ENCODE measurements around the gene CCDC85B. TPM values are rescaled to one million over a fixed set of nuclear protein-coding genes. Genes with fewer than 3 reads are reported as not detected.
"Not testable (repeated sequence)": the region's sequence is repeated elsewhere in the genome, so short reads cannot be mapped to it uniquely, and the experiment has no call there.

Gene CCDC85B
- total and polyA plus RNA-seq, 10 donors: 38.7 to 131 (median 51.3) TPM

DNA sequence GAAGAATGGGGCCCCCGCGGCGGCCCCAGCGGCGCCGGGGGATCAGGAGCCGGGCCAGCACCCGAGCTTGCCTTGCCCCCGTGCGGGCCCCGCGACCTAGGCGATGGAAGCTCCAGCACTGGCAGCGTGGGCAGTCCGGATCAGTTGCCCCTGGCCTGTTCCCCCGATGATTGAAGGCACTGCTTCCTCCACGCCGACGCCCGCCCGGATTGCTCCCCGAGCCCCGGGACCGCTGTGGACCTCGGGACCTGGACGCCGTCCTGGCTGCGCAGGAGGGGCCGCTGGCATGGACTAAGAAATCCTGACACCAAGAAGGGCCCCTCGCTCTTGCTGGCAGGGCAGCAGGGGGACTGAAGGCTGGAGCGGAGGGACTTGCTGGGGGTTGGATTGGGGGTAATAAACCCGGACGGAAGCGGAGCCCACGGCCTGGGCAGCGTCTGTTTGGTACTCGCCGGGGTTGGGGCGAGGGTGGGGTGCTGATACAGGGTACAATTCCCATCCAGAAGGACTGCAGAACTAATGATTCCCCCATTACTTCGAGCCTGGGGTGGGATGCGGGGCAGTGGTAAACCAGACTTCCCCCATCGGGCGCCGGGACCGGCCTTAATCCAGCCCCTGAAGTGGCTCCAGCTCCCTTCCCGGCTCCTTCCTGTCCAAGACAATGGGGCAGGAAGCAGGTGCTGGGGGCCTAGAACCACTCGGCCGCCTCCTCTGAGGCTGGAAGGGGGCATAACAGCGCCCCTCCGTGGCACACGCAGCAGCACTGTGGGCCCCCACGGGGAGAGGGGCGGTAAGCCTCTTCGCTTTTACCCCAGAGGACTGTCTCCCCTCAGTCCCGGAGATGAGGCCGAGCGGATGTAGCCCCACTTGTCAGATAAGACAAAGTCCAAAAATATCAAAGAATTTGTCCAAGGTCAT, 1.0 kb downstream of the CCDC85B start:
- H3K9me3 ChIP-seq: no peaks in the 10 kb centered on the region
- WGBS, 5 donors: 1 to 3% (median 2%) methylated on average over 46 to 57 of the region's 57 CpGs
- H3K4me3 ChIP-seq: peak overlapping the region; percentile 75 to 93 (median 88)
- H3K36me3 ChIP-seq: peaks cover 0 to 9% (median 3%) of the 10 kb centered on the region in 6 donors
- no peaks in the 10 kb centered on the region for H3K27me3 ChIP-seq (replicated peaks in 1 of 7)
- TF ChIP-seq POLR2A (IDR thresholded peaks at IDR 0.05) (peak in 2 of 3 donors; percentile 48 to 61), POLR2AphosphoS5 (IDR thresholded peaks at IDR 0.05) (peak; percentile 80 to 89 (median 83))
- TF ChIP-seq, protein P1, sequence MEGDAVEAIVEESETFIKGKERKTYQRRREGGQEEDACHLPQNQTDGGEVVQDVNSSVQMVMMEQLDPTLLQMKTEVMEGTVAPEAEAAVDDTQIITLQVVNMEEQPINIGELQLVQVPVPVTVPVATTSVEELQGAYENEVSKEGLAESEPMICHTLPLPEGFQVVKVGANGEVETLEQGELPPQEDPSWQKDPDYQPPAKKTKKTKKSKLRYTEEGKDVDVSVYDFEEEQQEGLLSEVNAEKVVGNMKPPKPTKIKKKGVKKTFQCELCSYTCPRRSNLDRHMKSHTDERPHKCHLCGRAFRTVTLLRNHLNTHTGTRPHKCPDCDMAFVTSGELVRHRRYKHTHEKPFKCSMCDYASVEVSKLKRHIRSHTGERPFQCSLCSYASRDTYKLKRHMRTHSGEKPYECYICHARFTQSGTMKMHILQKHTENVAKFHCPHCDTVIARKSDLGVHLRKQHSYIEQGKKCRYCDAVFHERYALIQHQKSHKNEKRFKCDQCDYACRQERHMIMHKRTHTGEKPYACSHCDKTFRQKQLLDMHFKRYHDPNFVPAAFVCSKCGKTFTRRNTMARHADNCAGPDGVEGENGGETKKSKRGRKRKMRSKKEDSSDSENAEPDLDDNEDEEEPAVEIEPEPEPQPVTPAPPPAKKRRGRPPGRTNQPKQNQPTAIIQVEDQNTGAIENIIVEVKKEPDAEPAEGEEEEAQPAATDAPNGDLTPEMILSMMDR (IDR thresholded peaks at IDR 0.05 in 8 of 11, conservative IDR thresholded peaks at IDR 0.05 in 3 of 11): peak in 8 of 11 experiments; percentile 13 to 48 (median 29)
- intact Hi-C loops (cut with DNase I; ENCODE audit: low total_unique reads): no loop called here
- peaks cover 50 to 80% (median 66%) of the 10 kb centered on the region in 6 donors for H3K4me1 ChIP-seq
- H3K27ac ChIP-seq: peak overlapping the region; percentile 92 to 99 (median 96)
- peak; percentile 90 for DNase-seq

DNA sequence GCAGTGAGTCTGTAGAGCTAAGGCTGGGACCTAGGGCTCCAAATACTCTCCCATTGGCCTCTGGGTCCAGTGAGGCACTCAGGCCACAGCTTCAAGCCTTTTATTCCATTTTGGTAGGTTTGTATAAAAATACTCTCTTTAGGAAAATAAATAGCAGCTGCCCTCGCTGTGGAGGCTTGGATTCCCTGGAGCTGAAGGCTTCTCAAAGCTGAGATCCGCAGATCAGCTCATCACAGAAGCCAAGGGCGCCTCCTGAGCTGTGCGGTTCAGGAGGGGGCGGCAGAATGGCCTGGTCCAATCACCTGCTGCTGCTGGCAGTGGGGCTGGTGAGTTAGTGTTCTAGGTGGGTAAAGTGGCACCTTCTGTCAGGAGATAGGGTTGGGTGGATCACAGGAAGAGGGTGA, 1.7 kb downstream of the CCDC85B start:
- H3K36me3 ChIP-seq; H3K9me3 ChIP-seq; intact Hi-C loops (cut with DNase I; ENCODE audit: low total_unique reads); DNase-seq; H3K27me3 ChIP-seq (replicated peaks in 1 of 7): not testable (repeated sequence)
- Histone ChIP-seq H3K4me1 (peaks cover 45 to 74% (median 61%) of the 10 kb centered on the region in 6 donors), H3K4me3 (peak overlapping the region; percentile 75 to 93 (median 88)), H3K27ac (peak overlapping the region; percentile 92 to 99 (median 96))
- 42 to 60% (median 53%) methylated on average over 5 of the region's 5 CpGs for WGBS, 5 donors

DNA sequence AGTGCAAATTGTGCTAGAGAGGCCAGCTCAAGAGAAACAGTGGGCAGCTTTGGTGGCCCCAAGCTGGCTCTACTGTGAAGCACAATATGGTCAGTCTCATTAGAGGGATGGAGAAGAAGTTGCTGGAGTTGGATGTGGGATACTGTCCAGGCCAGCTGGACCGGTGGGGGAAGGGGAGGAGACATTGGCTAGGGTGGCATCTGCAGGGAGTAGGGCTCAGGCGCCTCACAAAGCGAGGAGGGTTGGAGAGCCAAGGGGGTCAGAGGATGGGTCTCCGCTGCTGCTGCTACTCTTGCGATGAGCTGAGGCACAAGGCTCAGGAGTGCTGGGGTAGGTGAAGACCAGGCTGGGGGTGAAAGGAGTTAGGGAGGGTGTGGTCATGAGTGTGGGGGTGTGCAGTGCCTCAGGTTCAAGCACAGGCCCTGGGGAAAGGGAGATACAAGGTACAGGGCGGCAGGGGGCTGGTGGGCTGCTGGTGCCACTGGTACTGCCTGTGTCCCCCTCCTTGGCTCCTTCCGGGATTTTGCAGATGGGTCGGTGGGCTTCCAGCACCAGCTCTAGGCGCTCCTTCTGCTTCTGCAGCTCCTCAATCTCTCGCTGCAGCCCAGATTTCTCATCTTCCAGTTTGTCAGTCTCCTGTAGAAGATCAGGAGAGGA, 2.3 kb downstream of the CCDC85B start:
- Histone ChIP-seq H3K9me3 (no peaks in the 10 kb centered on the region), H3K36me3 (no peaks in the 10 kb centered on the region), H3K4me1 (peaks cover 39 to 67% (median 55%) of the 10 kb centered on the region in 6 donors), H3K27ac (peak overlapping the region; percentile 92 to 99 (median 96)), H3K27me3 (replicated peaks in 1 of 7) (no peaks in the 10 kb centered on the region), H3K4me3 (peak overlapping the region in 6 of 8 donors; percentile 75 to 93 (median 88))
- DNase-seq: peak; percentile 81
- TF ChIP-seq POLR2A (IDR thresholded peaks at IDR 0.05) (no peak), POLR2AphosphoS5 (IDR thresholded peaks at IDR 0.05) (no peak)
- TF ChIP-seq, protein P1 (IDR thresholded peaks at IDR 0.05 in 8 of 11, conservative IDR thresholded peaks at IDR 0.05 in 3 of 11): no peak
- 60 to 76% (median 71%) methylated on average over 10 of the region's 10 CpGs for WGBS, 5 donors
- intact Hi-C loops (cut with DNase I; ENCODE audit: low total_unique reads): no loop called here

DNA sequence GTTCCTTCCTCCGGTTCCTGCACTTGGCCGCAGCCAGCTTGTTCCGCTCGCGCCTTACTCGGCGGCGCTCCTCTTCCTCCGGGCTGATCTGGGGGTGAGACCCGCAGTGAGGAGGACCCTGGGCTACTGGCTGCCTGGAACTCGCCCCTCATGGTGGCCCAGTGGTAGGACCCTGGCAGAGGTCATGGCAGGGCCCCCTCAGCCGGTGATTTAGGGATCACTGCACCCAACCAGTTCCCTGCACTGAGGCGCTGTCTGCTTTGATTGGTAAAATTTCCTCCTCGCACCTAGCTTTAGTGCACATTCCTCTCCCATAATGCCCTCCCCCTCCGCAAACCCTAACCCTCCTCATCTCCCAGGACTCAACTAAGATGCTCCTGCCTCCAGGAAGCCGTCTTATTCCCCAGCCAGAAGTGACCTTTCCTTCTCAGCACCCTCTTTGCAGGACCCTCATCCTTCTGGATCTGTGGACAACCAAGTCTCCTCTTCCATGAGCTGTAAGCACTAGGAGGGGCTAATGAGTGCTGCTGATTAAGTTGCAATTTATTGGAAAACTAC, 3.6 kb downstream of the CCDC85B start:
- peak; percentile 82 to 87 (median 86) for TF ChIP-seq POLR2AphosphoS5 (IDR thresholded peaks at IDR 0.05)
- no peak for TF ChIP-seq POLR2A (IDR thresholded peaks at IDR 0.05)
- DNase-seq: peak; percentile 95
- Histone ChIP-seq H3K4me3 (peak overlapping the region in 7 of 8 donors; percentile 16 to 90 (median 31)), H3K9me3 (no peaks in the 10 kb centered on the region), H3K27me3 (replicated peaks in 1 of 7) (peaks cover 0 to 7% (median 2%) of the 10 kb centered on the region in 7 donors), H3K36me3 (no peaks in the 10 kb centered on the region), H3K4me1 (peaks cover 37 to 67% (median 53%) of the 10 kb centered on the region in 6 donors), H3K27ac (peak overlapping the region; percentile 85 to 99 (median 96))
- intact Hi-C loops (cut with DNase I; ENCODE audit: low total_unique reads): no loop called here
- WGBS, 5 donors: 13 to 29% (median 24%) methylated on average over 9 to 16 of the region's 16 CpGs

Data from spleen (tissue), 11 donors.